Peyer's patch (tissue), 4 donors: ENCODE results near the gene AGAP1. TPM values are rescaled to one million over a fixed set of nuclear protein-coding genes. Genes with fewer than 3 reads are reported as not detected.

ENCODE experiments used
- DNase-seq, 3 donors: peaks; one replicate each; pipeline ENCODE4 v3.0.0-alpha.2; 2017 to 2019
- H3K27ac ChIP-seq, 4 donors: fragments of 200-600 bp; sonication (generic); one replicate each; pipeline ENCODE4 v1.5.1; 2016 to 2019
- H3K27me3 ChIP-seq, 2 donors: fragments of 200-600 bp; sonication (generic); one replicate each; pipeline ENCODE4 v1.5.1; 2019
- H3K36me3 ChIP-seq, 3 donors: fragments of 200-600 bp; sonication (generic); one replicate each; pipeline ENCODE4 v1.5.1; 2016 to 2019
- H3K4me1 ChIP-seq, 4 donors: fragments of 200-600 bp; sonication (generic); one replicate each; pipeline ENCODE4 v1.5.1; 2016 to 2019
- H3K4me3 ChIP-seq, 4 donors: fragments of 200-600 bp; sonication (generic); 1 replicate in 3 of 4; 2 replicates in 1 of 4; pipeline ENCODE4 v1.5.1; 2016 to 2019; ENCODE audit warnings: mild to moderate bottlenecking in 1 of 4
- H3K9me3 ChIP-seq, 4 donors: fragments of 200-600 bp; sonication (generic); one replicate each; pipeline ENCODE4 v1.5.1; 2016 to 2019; ENCODE audit warnings: mild to moderate bottlenecking in 1 of 4
- POLR2A ChIP-seq, 2 donors: fragments of 450-650 bp; IDR thresholded peaks; one replicate each; pipeline ENCODE4 v1.5.1; 2017; ENCODE audit warnings: antibody characterized with exemption in 2 of 2, mild to moderate bottlenecking in 2 of 2, moderate library complexity in 2 of 2
- total RNA-seq, 4 donors: library from RNA; depleted of rRNA; stranded (reverse); fragments of >200 nt; gene quantifications; one replicate each; pipeline ENCODE4 v1.1.0, GENCODE V29; 2016
- TF ChIP-seq, protein P1 (sequence below), 6 experiments: fragments of 450-650 bp in 4 of 6; fragments of 200-600 bp in 2 of 6; sonication (generic) in 1 of 6; IDR thresholded peaks; one replicate each; pipeline ENCODE4 v1.5.1; 2017 to 2019; ENCODE audit warnings: antibody characterized with exemption in 6 of 6, mild to moderate bottlenecking in 3 of 6, moderate library complexity in 1 of 6

Gene AGAP1
- total RNA-seq, 4 donors from 2014 or later = 55.7 to 79.1 (median 66.9) TPM

DNA sequence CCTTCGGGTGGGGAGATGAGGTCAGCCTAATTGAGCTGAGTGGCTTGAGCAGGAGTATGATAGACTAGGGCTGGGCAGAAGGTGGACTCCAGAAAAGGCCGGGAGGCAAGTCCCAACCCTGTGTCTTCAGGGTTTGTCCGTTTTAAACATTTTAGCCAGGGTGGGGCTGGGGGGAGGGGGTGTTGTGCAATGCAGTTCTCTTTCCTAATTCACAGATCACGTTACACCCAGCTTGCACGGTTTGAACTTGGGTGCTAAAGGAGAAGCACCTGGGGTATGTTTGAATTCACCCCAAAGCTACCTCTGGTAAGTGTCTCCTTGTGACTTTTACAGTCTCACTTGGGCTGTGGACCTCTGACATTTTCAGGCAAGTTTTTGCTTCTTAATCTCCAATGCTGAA lies 233.3 kb downstream of the AGAP1 start:
- peaks cover 0 to 9% (median 0%) of the 10 kb centered on the region in 4 donors for H3K4me1 ChIP-seq
- H3K9me3 ChIP-seq = no peaks in the 10 kb centered on the region
- H3K4me3 ChIP-seq = no peak overlapping the region
- no peaks in the 10 kb centered on the region for H3K27me3 ChIP-seq
- no peak overlapping the region for H3K27ac ChIP-seq
- DNase-seq = no peak
- TF ChIP-seq, protein P1, sequence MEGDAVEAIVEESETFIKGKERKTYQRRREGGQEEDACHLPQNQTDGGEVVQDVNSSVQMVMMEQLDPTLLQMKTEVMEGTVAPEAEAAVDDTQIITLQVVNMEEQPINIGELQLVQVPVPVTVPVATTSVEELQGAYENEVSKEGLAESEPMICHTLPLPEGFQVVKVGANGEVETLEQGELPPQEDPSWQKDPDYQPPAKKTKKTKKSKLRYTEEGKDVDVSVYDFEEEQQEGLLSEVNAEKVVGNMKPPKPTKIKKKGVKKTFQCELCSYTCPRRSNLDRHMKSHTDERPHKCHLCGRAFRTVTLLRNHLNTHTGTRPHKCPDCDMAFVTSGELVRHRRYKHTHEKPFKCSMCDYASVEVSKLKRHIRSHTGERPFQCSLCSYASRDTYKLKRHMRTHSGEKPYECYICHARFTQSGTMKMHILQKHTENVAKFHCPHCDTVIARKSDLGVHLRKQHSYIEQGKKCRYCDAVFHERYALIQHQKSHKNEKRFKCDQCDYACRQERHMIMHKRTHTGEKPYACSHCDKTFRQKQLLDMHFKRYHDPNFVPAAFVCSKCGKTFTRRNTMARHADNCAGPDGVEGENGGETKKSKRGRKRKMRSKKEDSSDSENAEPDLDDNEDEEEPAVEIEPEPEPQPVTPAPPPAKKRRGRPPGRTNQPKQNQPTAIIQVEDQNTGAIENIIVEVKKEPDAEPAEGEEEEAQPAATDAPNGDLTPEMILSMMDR (IDR thresholded peaks at IDR 0.05) = no peak
- TF ChIP-seq POLR2A (IDR thresholded peaks at IDR 0.05) = no peak
- H3K36me3 ChIP-seq = peaks cover 0 to 2% (median 0%) of the 10 kb centered on the region in 3 donors

GRCh38 chr2:235727891-235728799 lies 234.3 kb downstream of the AGAP1 start:
- Histone ChIP-seq H3K27me3 (no peaks in the 10 kb centered on the region), H3K36me3 (no peaks in the 10 kb centered on the region)
- TF ChIP-seq, protein P1 (IDR thresholded peaks at IDR 0.05) = no peak
- TF ChIP-seq POLR2A (IDR thresholded peaks at IDR 0.05) = no peak

GRCh38 chr2:235728800-235729556 lies 235.1 kb downstream of the AGAP1 start:
- no peak for TF ChIP-seq POLR2A (IDR thresholded peaks at IDR 0.05)
- TF ChIP-seq, protein P1 (IDR thresholded peaks at IDR 0.05) = no peak
- H3K36me3 ChIP-seq = no peaks in the 10 kb centered on the region
- DNase-seq = no peak
- H3K27ac ChIP-seq = no peak overlapping the region
- H3K27me3 ChIP-seq = no peaks in the 10 kb centered on the region
- no peak overlapping the region for H3K4me3 ChIP-seq
- H3K4me1 ChIP-seq = peaks cover 0 to 6% (median 0%) of the 10 kb centered on the region in 4 donors
- H3K9me3 ChIP-seq = no peaks in the 10 kb centered on the region

More at GRCh38 chr2:235727891-235728799, 234.3 kb downstream of the AGAP1 start:
- no peak for DNase-seq
- no peak overlapping the region for H3K27ac ChIP-seq
- no peaks in the 10 kb centered on the region for H3K9me3 ChIP-seq
- H3K4me1 ChIP-seq = peaks cover 0 to 9% (median 0%) of the 10 kb centered on the region in 4 donors
- no peak overlapping the region for H3K4me3 ChIP-seq

- Histone ChIP-seq H3K4me1 (peaks cover 0 to under 1% (median 0%) of the 10 kb centered on the region in 4 donors), H3K27ac (no peak overlapping the region), H3K9me3 (no peaks in the 10 kb centered on the region), H3K27me3 (no peaks in the 10 kb centered on the region), H3K36me3 (peaks cover 0 to 2% (median 0%) of the 10 kb centered on the region in 3 donors), H3K4me3 (no peak overlapping the region)
- TF ChIP-seq POLR2A (IDR thresholded peaks at IDR 0.05) = no peak
- TF ChIP-seq, protein P1 (IDR thresholded peaks at IDR 0.05) = no peak
- DNase-seq = no peak
These were observed 235.7 kb downstream of the AGAP1 start for GRCh38 chr2:235729557-235729947.

DNA sequence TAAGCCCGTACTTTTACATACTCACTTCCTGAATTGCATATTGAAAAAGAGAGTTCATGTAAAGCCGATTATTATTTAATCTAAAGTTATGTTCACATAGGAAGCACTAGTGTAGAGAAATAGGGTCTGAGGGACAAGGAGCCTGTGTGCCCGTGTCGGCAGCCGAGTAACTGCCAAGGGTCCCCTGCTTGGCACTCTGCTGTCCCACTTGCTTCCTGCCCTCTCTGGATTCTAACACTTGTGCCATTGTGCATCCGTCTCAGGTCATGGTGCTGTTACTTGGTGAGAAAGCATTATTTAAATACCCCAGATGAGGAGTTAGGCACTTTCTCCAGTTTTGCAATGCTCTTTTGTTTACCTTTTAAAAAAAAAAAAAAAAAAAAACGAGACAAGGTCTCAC lies 236.3 kb downstream of the AGAP1 start:
- H3K36me3 ChIP-seq = peaks cover 0 to 3% (median 0%) of the 10 kb centered on the region in 3 donors
- DNase-seq = no peak
- TF ChIP-seq, protein P1 (IDR thresholded peaks at IDR 0.05) = no peak
- H3K27ac ChIP-seq = no peak overlapping the region
- H3K4me3 ChIP-seq = no peak overlapping the region
- H3K9me3 ChIP-seq = no peaks in the 10 kb centered on the region
- H3K27me3 ChIP-seq = no peaks in the 10 kb centered on the region
- H3K4me1 ChIP-seq = no peaks in the 10 kb centered on the region
